ENCODE results near the gene BLOC1S4.
"Not testable (repeated sequence)": the region's sequence is repeated elsewhere in the genome, so short reads cannot be mapped to it uniquely, and the experiment has no call there.

Gene BLOC1S4, protein sequence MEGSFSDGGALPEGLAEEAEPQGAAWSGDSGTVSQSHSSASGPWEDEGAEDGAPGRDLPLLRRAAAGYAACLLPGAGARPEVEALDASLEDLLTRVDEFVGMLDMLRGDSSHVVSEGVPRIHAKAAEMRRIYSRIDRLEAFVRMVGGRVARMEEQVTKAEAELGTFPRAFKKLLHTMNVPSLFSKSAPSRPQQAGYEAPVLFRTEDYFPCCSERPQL

DNA sequence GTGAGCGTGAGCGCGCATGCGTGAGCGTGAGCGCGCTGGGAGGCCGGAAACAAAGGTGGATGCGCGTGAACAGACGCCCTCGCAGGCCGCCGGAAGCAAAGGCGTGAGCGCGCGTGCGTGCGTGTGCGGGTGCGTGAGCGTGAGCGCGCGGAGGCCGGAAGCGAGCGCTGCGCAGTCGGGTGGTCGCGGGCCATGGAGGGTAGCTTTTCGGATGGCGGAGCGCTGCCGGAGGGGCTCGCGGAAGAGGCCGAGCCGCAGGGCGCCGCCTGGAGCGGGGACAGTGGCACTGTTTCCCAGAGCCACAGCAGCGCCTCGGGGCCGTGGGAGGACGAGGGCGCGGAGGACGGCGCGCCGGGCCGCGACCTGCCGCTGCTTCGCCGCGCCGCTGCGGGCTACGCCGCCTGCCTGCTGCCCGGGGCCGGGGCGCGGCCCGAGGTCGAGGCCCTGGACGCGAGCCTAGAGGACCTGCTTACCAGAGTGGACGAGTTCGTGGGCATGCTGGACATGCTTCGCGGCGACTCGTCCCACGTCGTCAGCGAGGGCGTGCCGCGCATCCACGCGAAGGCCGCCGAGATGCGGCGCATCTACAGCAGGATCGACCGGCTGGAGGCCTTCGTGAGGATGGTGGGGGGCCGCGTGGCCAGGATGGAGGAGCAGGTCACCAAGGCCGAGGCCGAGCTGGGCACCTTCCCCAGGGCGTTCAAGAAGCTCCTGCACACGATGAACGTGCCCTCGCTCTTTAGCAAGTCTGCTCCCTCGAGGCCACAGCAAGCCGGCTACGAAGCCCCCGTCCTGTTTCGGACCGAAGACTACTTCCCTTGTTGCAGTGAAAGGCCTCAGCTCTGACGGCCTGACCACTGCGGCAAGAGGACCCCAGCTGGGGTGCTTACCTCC is at the start of gene BLOC1S4:
BLOC1S4 (plus strand) TSS at position 157 of the 894 bp plus-strand sequence; CDS start at position 193, 36 bp downstream.
- peak; percentile 91 to 92 for DNase-seq

- no peak for DNase-seq
Observed at GRCh38 chr4:6668391-6668790, 47.6 kb upstream of the BLOC1S4 start.

DNA sequence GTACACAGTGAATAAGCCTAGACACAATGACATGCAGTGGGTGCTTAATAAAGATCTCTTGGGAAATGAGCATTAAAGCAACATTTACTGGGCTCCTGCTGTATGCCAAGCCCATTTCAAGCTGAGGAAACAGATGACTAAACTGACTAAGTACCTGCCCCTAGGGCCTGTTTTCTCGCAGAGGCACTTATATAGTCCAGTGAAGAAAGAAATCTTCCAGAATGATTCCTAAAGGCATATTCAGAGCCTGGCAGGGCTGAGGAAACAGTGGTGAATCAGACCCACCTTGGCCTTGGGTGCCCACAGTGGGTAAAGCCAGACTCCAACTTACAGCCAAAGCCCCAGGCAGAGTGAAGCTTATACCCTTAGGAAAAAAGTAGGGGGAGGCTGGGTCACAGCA is 44.3 kb upstream of the BLOC1S4 start:
- DNase-seq, result no peak

DNA sequence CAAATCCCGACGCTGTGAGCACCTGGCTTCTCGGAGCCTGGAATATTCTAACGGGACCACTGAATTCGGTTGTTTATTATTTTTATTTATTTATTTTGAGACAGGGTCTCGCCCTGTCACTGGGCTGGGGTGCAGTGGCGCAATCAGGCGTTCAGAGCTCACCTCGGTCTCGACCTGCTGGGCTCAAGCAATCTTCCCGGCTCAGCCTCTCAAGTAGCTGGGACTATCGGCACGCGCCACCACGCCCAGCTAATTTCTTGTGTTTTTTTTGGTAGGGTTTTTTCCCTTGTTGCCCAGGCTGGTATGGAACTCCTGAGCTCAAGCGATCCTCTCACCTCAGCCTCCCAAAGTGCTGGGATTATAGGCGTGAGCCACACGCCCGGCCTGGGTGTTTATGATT is 43.8 kb upstream of the BLOC1S4 start:
- no peak for DNase-seq

GRCh38 chr4:6672541-6673190 is 43.3 kb upstream of the BLOC1S4 start:
- not testable (repeated sequence) for DNase-seq

DNA sequence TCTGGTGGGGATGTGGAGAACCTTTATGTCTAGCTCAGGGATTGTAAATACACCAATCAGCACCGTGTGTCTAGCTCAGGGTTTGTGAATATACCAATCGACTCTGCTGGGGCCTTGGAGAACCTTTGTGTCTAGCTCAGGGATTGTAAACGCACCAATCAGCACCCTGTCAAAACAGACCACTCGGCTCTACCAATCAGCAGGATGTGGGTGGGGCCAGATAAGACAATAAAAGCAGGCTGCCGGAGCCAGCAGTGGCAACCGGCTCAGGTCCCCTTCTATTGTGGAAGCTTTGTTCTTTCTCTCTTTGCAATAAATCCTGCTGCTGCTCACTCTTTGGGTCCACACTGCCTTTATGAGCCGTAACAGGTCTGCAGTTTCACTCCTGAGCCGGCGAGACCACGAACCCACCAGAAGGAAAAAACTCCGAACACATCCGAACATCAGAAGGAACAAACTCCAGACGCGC is 42.7 kb upstream of the BLOC1S4 start:
- peak; percentile 81 to 83 for DNase-seq

DNA sequence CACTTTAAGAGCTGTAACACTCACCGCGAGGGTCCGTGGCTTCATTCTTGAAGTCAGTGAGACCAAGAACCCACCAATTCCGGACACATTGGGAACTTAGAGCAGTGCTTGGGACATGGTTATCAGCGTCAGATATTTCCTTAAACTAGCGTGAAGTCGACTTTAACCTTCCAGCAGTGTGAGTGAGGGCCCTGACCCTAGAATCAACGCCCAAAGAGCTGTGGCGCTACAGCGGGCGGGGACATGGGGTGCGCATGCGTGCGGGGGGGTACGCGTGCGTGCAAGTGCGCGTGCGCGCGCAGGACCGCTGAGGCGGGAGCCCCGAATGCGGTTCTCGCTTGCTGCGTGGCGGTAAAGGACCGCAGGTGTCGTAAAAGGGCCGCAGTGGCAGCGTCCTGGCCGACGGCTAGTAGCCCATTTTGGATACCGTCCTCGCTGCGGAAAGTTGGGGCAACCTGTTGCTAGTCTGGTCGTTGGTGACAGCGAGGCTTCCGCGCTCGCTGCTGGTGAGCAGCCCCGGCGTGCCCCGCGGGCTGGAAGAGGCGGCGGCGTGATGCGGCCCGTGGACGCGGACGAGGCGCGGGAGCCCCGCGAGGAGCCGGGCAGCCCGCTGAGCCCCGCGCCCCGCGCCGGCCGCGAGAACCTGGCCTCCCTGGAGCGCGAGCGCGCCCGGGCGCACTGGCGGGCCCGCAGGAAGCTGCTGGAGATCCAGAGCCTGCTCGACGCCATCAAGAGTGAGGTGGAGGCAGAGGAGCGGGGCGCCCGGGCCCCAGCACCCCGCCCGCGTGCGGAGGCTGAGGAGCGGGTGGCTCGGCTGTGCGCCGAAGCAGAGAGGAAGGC is 42.1 kb upstream of the BLOC1S4 start:
- peak; percentile 90 to 93 for DNase-seq

DNA sequence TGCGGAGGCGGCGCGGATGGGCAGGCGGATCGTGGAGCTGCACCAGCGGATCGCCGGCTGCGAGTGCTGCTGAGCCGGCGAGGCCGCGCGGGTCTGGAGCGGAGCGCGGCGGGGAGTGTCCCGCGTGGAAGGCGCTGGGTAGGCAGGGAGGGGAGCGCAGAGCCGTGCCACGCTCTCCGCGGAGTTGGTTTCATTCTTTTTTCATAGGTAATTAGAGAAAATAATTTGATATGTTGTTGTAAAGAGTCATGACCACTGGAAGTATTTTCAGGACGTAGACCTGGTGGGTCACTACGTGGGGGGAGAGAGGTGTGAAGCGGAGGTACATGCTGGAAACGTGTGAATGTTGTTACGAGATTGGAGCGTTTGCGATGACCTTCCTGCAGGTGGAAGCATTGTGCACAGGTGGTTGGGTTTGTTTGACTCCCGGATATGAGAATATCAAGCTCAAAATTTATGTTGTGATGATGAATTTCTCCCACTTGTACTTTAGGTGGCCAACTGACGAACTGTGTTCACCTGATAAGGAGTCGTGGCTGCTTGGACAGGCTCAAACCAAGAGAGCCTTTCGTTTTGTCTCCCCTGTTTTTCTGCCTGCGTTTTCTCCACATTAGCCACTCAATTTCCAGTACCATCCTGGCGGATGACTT is 41.3 kb upstream of the BLOC1S4 start:
- peak; percentile 68 to 70 for DNase-seq

DNA sequence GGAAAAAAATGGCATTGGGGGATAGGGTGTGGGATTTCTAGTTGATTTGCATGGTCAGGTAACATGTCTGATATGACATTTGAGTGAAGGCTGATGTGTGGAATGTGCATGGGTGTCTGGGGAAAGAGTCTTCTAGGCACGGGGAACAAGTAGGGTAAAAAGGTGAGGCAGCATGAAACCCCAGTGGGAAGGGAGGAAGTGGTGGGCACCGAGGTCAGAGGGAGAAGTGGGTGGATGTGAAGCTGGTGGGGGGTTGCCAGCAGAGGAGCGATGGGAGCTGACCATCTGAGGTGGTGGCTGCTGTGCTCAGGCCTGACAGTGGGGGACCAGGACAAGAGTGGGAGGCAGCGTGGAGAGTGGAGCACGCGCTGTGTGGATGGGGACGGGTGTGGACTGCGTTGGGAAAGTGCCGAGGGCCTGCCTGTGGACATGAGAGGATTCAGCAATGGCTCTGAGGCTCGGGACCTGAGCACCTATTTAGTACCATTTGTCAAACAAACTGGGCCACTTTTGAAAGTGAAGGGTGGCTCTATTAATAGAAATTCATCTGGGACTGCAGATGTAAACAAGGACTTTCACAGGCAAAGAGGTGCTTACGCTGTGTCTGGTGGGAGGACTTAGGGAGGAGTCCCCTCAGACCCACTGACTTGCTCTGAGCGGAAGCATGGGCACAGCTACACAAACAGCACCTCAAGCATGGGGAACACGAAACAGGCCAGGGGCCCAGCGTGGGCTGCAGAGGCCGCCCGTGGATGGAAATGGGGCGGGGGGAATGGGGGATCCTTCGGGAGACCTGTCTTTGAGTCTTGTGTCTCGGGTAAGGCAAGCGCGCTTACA is 39.0 kb upstream of the BLOC1S4 start:
- DNase-seq, result no peak

GRCh38 chr4:6680372-6681034 is 35.5 kb upstream of the BLOC1S4 start:
- no peak for DNase-seq

DNA sequence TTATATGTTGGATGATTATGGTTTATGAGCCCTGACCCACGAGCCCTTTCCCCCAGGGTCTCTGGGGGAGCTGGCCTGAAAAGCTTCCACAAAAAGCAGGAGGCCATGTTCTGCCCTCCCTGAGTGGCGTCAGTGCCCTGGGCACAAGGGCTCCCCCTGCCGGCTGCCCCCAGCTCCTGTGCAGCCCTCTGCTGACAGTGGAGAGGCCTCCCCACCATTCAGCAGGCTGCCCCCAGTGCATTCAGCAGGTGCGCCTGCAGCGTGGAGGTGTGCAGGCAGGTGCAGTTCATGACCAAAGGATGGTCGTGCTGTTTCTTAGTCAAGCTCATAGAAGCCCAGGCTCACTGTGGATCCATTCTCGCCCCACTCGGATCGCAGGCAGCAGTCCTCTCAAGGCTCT is 34.8 kb upstream of the BLOC1S4 start:
- DNase-seq, result no peak

DNA sequence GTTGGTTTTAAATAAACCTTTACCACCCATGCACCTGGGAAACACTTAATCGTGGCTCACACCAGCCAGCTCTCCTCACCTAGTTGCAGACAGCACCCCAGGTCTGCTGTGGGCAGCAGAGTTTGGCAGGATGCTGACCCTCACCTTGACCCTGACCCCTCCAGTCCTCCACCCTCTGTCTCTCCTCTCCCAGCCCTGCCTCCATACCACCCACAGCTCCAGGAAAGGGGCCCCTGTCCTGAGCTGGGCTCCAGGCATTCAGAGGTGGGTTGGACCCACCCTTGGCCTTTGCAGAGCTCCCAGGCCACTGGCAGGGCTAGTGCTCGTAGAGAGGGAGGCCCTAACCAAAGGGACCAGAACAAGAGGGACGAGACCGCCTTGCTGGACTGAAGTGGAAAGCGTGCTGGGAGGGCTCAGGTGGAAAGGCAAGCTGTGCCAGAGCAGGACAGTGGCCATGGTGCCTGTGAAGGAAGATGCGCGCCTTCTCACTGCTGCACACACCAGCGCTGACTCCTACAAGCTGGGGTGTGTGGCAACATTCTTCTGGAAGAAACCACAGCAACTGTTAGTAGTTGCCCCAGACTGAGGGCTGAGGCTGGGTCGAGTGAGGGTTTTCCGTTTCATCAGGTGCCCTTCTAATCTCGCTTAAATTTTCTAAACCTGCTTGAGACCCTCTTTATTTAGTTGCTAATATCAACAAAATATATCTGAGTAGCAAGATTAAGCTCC is 32.9 kb upstream of the BLOC1S4 start:
- no peak for DNase-seq

- DNase-seq, result no peak
Observed at GRCh38 chr4:6684656-6685055, 31.3 kb upstream of the BLOC1S4 start.

- no peak for DNase-seq
Observed at GRCh38 chr4:6686104-6686787, 29.7 kb upstream of the BLOC1S4 start.

GRCh38 chr4:6687947-6688878 is 27.8 kb upstream of the BLOC1S4 start:
- no peak for DNase-seq

- DNase-seq, result peak; percentile 85 to 86
Observed at GRCh38 chr4:6688879-6689505, 27.0 kb upstream of the BLOC1S4 start.

DNA sequence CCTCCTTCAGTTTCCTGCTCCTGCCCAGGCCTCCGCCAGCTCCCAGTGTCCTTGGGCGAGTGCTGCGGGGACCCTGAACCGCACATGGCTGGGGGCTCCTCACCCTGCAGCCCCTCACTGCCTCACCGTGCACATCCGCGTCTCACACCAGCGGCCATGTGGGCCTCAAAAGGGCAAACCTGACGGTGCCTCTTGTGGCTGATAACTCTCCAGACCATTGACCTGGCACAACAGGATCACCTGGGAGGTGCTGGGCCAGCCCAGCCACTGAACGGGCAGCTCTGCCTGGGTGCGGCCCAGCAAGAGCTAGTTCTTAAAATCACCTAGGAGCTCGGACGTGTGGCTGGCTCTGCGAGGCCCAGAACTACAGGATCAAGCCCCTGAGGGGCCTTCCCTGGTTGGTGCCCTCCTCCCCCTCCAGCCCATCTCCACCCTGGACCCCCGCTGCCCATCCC is 26.4 kb upstream of the BLOC1S4 start:
- DNase-seq, result no peak
